ENCODE results near the gene ADGRB3.

- TF ChIP-seq CTCF (IDR thresholded peaks at IDR 0.05) (no peak), POLR2AphosphoS5 (IDR thresholded peaks at IDR 0.05) (no peak), EP300 (IDR thresholded peaks at IDR 0.05) (no peak), POLR2A (IDR thresholded peaks at IDR 0.05) (no peak)
Measured at GRCh38 chr6:68726337-68726736, 91.3 kb downstream of the ADGRB3 start.

All from sigmoid colon (tissue), 4 donors.